ENCODE measurements around the gene RCN2. TPM values are rescaled to one million over a fixed set of nuclear protein-coding genes. Genes with fewer than 3 reads are reported as not detected.
"Not testable (repeated sequence)": the region's sequence is repeated elsewhere in the genome, so short reads cannot be mapped to it uniquely, and the experiment has no call there.

Gene RCN2
- polyA plus RNA-seq, 1 experiment, result 123 TPM

DNA sequence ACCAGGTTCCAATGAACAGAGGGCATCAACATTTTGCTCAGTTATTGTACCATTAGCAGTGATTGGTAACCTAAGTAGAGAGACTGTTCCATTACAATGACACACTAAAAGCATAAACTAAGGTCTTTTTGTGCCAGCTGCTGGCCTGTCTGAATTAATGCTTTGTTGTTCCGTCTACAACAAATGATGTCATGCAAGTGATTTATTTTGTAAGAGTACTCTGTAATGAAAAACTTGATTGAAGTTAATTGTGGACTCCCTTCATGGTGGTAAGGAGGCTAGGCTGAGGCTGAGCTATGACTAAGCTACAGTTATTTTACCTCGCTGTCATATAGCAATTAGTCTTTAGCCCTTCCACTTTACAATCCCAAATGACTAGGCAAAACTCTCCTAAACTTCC is 23.2 kb downstream of the RCN2 start:
- Histone ChIP-seq H3K27ac (ENCODE audit: low read depth, low read length) (no peak overlapping the region), H3K4me3 (ENCODE audit: low read depth, low read length) (no peak overlapping the region), H3K9me3 (ENCODE audit: control insufficient read depth, insufficient read depth, low read length) (no peaks in the 10 kb centered on the region), H3K27me3 (ENCODE audit: control insufficient read depth, insufficient read depth, low read length) (no peaks in the 10 kb centered on the region)
- DNase-seq (ENCODE audit: low read depth, low spot score), result no peak
- CTCF ChIA-PET, result interaction anchor here (1.1 to 1.4 kb wide), 2 partner anchors 69 to 588 kb away, joined by 3 to 4 read pairs; no protein-coding TSS in a partner anchor
- TF ChIP-seq, protein P1, sequence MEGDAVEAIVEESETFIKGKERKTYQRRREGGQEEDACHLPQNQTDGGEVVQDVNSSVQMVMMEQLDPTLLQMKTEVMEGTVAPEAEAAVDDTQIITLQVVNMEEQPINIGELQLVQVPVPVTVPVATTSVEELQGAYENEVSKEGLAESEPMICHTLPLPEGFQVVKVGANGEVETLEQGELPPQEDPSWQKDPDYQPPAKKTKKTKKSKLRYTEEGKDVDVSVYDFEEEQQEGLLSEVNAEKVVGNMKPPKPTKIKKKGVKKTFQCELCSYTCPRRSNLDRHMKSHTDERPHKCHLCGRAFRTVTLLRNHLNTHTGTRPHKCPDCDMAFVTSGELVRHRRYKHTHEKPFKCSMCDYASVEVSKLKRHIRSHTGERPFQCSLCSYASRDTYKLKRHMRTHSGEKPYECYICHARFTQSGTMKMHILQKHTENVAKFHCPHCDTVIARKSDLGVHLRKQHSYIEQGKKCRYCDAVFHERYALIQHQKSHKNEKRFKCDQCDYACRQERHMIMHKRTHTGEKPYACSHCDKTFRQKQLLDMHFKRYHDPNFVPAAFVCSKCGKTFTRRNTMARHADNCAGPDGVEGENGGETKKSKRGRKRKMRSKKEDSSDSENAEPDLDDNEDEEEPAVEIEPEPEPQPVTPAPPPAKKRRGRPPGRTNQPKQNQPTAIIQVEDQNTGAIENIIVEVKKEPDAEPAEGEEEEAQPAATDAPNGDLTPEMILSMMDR (IDR thresholded peaks at IDR 0.05; ENCODE audit: low read depth, low read length), result no peak
- POLR2A ChIA-PET, result no interaction called here

DNA sequence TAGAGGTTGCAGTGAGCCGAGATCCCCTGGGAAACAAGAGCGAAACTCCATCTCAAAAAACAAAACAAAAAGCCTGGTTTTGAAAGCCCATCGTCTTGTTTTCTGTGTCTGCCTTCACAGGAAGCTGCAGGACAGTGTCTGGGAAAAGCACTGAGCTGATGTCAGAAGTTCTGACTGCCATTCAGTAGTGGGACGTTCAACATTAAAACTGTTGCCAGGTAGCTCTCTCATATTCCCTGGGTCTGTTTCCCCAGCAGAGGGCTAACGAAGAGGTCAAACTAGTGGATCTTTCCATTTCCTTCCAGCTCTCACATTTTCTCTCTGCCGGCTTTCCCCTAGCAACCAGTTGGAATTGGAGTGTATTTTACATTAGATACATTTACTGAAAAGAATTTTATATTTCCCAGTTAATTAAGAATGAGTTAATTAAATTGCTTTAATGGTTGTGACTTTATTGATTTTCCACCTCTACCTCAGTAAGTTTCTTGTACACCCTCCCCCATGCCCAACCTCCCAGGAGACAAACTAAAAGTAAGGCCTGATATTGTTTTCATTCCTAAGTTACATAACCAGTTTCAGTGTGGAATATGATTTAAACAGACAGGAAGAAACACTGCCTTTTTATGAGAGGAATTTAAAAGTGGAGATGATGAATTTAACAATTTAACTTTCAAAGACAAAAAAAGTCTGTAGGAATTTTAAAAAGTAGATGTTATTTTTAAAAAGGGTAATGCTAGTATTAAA is 29.9 kb downstream of the RCN2 start:
- TF ChIP-seq, protein P1 (IDR thresholded peaks at IDR 0.05; ENCODE audit: low read depth, low read length), result no peak
- no peak for DNase-seq (ENCODE audit: low read depth, low spot score)
- Histone ChIP-seq H3K4me3 (ENCODE audit: low read depth, low read length) (no peak overlapping the region), H3K27ac (ENCODE audit: low read depth, low read length) (no peak overlapping the region), H3K27me3 (ENCODE audit: control insufficient read depth, insufficient read depth, low read length) (peaks cover 7% of the 10 kb centered on the region), H3K9me3 (ENCODE audit: control insufficient read depth, insufficient read depth, low read length) (no peaks in the 10 kb centered on the region)
- ChIA-PET POLR2A (no interaction called here), CTCF (no interaction called here)

DNA sequence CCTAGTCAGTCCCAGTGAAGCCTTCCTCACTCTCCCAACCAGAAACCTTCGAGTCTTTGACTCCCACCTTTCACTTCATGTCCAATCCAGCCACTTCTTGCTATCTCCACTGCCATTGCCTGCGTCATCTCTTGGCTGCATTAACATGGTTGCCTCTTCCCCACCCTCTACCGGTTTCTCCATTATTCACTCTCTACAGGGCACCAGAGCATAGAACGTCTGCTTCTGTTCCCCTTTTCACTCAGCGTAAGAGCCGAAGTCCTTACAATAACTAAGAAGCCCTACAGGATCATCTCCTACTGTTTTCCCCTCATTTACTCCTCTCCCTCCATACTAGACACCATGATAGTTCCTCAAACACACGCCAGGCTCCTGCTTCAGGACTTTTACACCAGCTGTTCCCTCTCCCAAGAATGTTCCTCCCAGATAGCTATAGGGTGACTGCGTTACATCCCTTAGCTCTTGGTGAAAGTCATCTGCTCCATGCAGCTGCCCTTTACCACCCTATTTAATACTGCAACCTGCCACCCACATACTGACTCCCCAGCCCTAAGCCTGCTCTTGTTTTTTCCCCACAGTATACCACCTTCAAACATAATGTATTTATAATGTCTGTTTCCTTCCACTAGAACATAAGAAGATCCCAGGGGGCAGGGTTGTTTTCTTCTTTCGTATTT is 30.9 kb downstream of the RCN2 start:
- peaks cover 10% of the 10 kb centered on the region for H3K27me3 ChIP-seq (ENCODE audit: control insufficient read depth, insufficient read depth, low read length)
- TF ChIP-seq, protein P1 (IDR thresholded peaks at IDR 0.05; ENCODE audit: low read depth, low read length), result no peak
- no peaks in the 10 kb centered on the region for H3K9me3 ChIP-seq (ENCODE audit: control insufficient read depth, insufficient read depth, low read length)
- POLR2A ChIA-PET, result no interaction called here
- CTCF ChIA-PET, result no interaction called here
- no peak overlapping the region for H3K27ac ChIP-seq (ENCODE audit: low read depth, low read length)
- DNase-seq (ENCODE audit: low read depth, low spot score), result no peak
- H3K4me3 ChIP-seq (ENCODE audit: low read depth, low read length), result no peak overlapping the region

DNA sequence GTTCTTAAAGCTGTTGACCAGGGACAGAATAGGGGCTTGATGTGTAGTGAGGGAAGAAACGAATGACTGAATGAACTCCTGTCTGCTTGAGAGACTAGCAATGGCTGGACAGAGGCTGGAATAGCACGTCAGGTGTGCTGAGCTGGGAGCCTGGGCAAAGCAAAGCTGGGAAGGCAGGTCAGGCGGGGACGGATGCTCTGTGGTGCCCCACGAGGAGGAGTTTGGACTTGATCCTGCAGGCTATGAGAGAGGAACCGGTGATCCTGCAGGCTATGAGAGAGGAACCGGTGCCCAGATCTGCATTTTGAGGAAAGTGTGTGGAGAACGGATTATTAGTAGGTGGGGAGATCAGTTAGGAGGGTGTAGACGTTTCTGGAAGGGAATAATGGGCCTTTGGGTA is 32.0 kb downstream of the RCN2 start:
- TF ChIP-seq, protein P1 (IDR thresholded peaks at IDR 0.05; ENCODE audit: low read depth, low read length), result no peak
- CTCF ChIA-PET, result no interaction called here
- no peak for DNase-seq (ENCODE audit: low read depth, low spot score)
- Histone ChIP-seq H3K4me3 (ENCODE audit: low read depth, low read length) (no peak overlapping the region), H3K27ac (ENCODE audit: low read depth, low read length) (no peak overlapping the region), H3K27me3 (ENCODE audit: control insufficient read depth, insufficient read depth, low read length) (peaks cover 11% of the 10 kb centered on the region), H3K9me3 (ENCODE audit: control insufficient read depth, insufficient read depth, low read length) (no peaks in the 10 kb centered on the region)
- POLR2A ChIA-PET, result no interaction called here

DNA sequence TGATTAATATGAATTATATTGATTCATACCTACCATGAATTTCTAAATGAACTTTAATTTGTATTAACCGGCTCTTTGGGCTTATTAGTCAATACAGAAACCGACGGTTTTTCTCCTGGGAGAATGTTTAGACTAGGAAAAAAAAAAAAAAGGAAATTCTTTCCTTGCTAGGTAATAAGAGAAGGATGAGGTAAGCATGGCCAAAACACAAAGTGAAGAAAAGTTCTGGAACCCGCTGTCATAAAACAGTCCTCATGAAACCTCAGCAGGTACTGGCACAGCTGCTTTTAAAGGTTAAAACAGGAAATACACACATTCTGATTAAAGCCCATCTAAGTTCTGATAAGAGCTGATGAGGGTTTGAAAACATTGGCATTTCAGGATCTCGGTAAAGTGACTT is 32.6 kb downstream of the RCN2 start:
- no peak for DNase-seq (ENCODE audit: low read depth, low spot score)
- POLR2A ChIA-PET, result interaction anchor here (0.7 kb wide), 2 partner anchors 10 to 42 kb away, joined by 3 to 4 read pairs; no protein-coding TSS in a partner anchor
- Histone ChIP-seq H3K27ac (ENCODE audit: low read depth, low read length) (no peak overlapping the region), H3K27me3 (ENCODE audit: control insufficient read depth, insufficient read depth, low read length) (peaks cover 11% of the 10 kb centered on the region), H3K9me3 (ENCODE audit: control insufficient read depth, insufficient read depth, low read length) (no peaks in the 10 kb centered on the region), H3K4me3 (ENCODE audit: low read depth, low read length) (no peak overlapping the region)
- TF ChIP-seq, protein P1 (IDR thresholded peaks at IDR 0.05; ENCODE audit: low read depth, low read length), result no peak
- CTCF ChIA-PET, result no interaction called here

DNA sequence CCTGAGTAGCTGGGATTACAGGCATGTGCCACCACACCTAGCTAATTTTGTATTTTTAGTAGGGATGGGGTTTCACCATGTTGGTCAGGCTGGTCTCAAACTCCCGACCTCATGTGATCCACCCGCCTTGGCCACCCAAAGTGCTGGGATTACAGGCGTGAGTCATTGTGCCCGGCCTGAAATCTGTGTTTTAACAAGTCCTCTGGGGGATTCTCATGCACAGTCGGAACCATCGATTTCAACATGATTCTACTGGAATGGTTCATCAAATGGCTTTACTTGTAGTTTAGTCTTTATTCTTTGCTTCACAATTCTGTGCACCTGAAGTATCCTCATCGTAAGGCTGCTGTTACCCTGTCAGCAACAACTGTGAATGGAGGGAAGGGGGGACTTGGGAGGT is 34.5 kb downstream of the RCN2 start:
- DNase-seq (ENCODE audit: low read depth, low spot score); CTCF ChIA-PET: not testable (repeated sequence)

More for the DNA sequence above, 34.5 kb downstream of the RCN2 start:
- H3K27me3 ChIP-seq (ENCODE audit: control insufficient read depth, insufficient read depth, low read length), result peaks cover 14% of the 10 kb centered on the region
- POLR2A ChIA-PET; H3K9me3 ChIP-seq (ENCODE audit: control insufficient read depth, insufficient read depth, low read length); H3K27ac ChIP-seq (ENCODE audit: low read depth, low read length); H3K4me3 ChIP-seq (ENCODE audit: low read depth, low read length): not testable (repeated sequence)
